Measurements from ENCODE around the gene SACM1L. TPM values are rescaled to one million over a fixed set of nuclear protein-coding genes. Genes with fewer than 3 reads are reported as not detected.

Gene SACM1L
- total and polyA plus RNA-seq, 2 of the 13 experiments (the other 11 are each of a cell fraction or from before 2014, with no cell fraction given), result 15.1 to 27.8 TPM

DNA sequence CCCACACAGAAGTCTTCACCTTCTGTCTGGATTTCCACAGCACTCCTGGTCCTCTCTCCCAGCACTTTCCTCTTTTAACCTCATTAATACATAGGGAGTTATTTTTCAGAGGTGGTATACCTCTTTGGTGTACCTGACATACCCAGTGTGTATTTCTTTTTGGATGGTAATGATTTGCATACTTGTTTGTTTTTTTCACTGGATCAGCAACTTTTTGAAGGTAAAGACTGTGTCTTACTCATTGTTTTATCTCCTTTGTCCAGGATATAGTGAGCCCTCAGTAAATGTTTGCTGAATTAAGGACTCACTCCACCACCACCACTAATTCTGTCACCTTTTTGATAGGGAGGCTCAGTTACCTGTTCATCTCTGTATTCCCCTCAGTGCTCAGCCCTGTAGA lies 52.1 kb downstream of the SACM1L start:
- H2AFZ ChIP-seq (ENCODE audit: low read length), result no peak overlapping the region
- peaks cover 12 to 78% of the 10 kb centered on the region in 2 experiments for H3K36me3 ChIP-seq (replicated peaks in 1 of 2; ENCODE audit: control insufficient read depth in 1 of 2, insufficient read depth in 2 of 2, low read length in 2 of 2)
- TF ChIP-seq, protein P1, sequence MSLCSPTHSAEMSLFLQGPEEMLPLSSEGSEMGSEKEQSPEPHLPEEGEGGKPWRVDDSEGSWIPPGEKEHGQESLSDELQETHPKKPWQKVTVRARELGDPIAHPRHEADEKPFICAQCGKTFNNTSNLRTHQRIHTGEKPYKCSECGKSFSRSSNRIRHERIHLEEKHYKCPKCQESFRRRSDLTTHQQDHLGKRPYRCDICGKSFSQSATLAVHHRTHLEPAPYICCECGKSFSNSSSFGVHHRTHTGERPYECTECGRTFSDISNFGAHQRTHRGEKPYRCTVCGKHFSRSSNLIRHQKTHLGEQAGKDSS (CRISPR knock-in tag; IDR thresholded peaks at IDR 0.05; ENCODE audit: borderline replicate concordance, low read depth), result no peak
- TF ChIP-seq MAFK (conservative IDR thresholded peaks at IDR 0.05 in 1 of 2, IDR thresholded peaks at IDR 0.05 in 1 of 2; ENCODE audit: low read length in 2 of 2), result peak; percentile 55 to 56; a peak in 3 of 4 replicates
- peak; percentile 66 for TF ChIP-seq MAFF (IDR thresholded peaks at IDR 0.05; ENCODE audit: low read depth, low read length)
- in situ Hi-C loops (cut with HindIII; ENCODE audit: extremely low pct_ligation_motif_present, low pct_unique_long_range_greater_than_20kb) (no loop called here), intact Hi-C loops (cut with micrococcal nuclease; ENCODE audit: unreplicated experiment) (no loop called here)
- H3K9me3 ChIP-seq (ENCODE audit: low read length), result no peaks in the 10 kb centered on the region
- no peak for FAIRE-seq
- no peak for DNase-seq (ENCODE audit: low spot score)
- no peak overlapping the region for H3K27ac ChIP-seq (ENCODE audit: extremely low read length, insufficient read depth, low read length)
- H4K20me1 ChIP-seq (ENCODE audit: insufficient read depth, low read length), result no peaks in the 10 kb centered on the region
- POLR2A ChIA-PET, result no interaction called here
- CTCF ChIA-PET (ENCODE audit: low intra/inter-chr PET ratio, low total read pairs), result no interaction called here
- H3K27me3 ChIP-seq (ENCODE audit: control insufficient read depth in 1 of 2, insufficient read depth in 2 of 2, low read length in 2 of 2), result no peaks in the 10 kb centered on the region
- H3K79me2 ChIP-seq (ENCODE audit: insufficient read depth, low read length), result no peaks in the 10 kb centered on the region
- H3K4me3 ChIP-seq (replicated peaks in 1 of 3; ENCODE audit: insufficient read depth in 1 of 3, low read depth in 2 of 3, low read length in 3 of 3), result no peak overlapping the region
- H3K4me2 ChIP-seq (ENCODE audit: low read depth, low read length), result no peak overlapping the region
- H3K9ac ChIP-seq (ENCODE audit: insufficient read depth, low read depth, low read length), result no peak overlapping the region
- BruUV-seq (replicated peaks), result no TSS peak
- H3K4me1 ChIP-seq (ENCODE audit: insufficient read depth, low read length), result peaks cover 9% of the 10 kb centered on the region
- ATAC-seq, result no peak

DNA sequence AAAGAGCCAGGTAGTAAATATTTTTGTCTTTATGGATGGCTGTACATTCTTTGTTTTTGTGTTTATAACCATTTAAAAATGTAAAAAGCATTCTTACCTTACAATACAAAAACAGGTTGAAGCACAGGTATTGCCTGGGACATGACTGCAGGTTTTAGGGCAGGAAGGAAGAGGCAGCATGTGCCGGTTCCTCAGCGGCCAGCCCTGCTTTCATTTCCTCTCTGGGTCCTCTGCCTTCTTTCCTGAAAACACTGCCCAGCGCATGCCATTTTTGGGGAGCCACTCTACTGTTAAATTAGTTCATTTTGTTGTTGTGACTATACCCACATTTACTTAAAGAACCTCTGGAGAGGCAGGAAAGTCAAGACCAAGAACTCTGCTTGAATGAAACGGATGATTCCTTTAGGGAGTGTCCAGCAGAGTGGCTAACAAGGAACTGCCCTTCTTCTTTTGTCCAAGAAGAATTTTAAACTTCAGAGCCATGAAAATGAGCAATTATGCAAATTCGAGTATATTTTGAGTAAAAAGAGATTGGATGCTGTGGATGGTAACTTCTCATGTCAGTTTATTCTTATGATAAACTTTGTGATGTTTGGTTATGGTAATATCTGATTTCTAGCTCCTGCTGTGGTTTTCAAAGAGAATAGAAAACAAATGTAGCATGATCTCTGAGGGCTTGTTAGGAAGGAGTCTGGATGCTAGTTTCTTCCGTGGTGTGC lies 52.7 kb downstream of the SACM1L start:
- Histone ChIP-seq H3K4me3 (replicated peaks in 1 of 3; ENCODE audit: insufficient read depth in 1 of 3, low read depth in 2 of 3, low read length in 3 of 3) (no peak overlapping the region), H4K20me1 (ENCODE audit: insufficient read depth, low read length) (no peaks in the 10 kb centered on the region), H3K79me2 (ENCODE audit: insufficient read depth, low read length) (no peaks in the 10 kb centered on the region), H3K4me2 (ENCODE audit: low read depth, low read length) (no peak overlapping the region), H2AFZ (ENCODE audit: low read length) (no peak overlapping the region), H3K27ac (ENCODE audit: extremely low read length, insufficient read depth, low read length) (no peak overlapping the region), H3K27me3 (ENCODE audit: control insufficient read depth in 1 of 2, insufficient read depth in 2 of 2, low read length in 2 of 2) (no peaks in the 10 kb centered on the region), H3K36me3 (replicated peaks in 1 of 2; ENCODE audit: control insufficient read depth in 1 of 2, insufficient read depth in 2 of 2, low read length in 2 of 2) (peaks cover 12 to 72% of the 10 kb centered on the region in 2 experiments), H3K4me1 (ENCODE audit: insufficient read depth, low read length) (peaks cover 9% of the 10 kb centered on the region), H3K9me3 (ENCODE audit: low read length) (no peaks in the 10 kb centered on the region), H3K9ac (ENCODE audit: insufficient read depth, low read depth, low read length) (no peak overlapping the region)
- FAIRE-seq (no peak), DNase-seq (ENCODE audit: low spot score) (no peak), ATAC-seq (no peak)
- intact Hi-C loops (cut with micrococcal nuclease; ENCODE audit: unreplicated experiment), result no loop called here
- ChIA-PET CTCF (ENCODE audit: low intra/inter-chr PET ratio, low total read pairs) (no interaction called here), POLR2A (no interaction called here)
- in situ Hi-C loops (cut with HindIII; ENCODE audit: extremely low pct_ligation_motif_present, low pct_unique_long_range_greater_than_20kb), result no loop called here
- BruUV-seq (replicated peaks), result no TSS peak
- 91% methylated on average over 6 of the region's 6 CpGs for WGBS (ENCODE audit: low lambda C conversion rate)
- TF ChIP-seq ZNF101 (CRISPR knock-in tag; IDR thresholded peaks at IDR 0.05; ENCODE audit: borderline replicate concordance, low read depth) (no peak), MBD4 (IDR thresholded peaks at IDR 0.05; ENCODE audit: borderline replicate concordance, low read length) (no peak), CENPX (CRISPR knock-in tag; IDR thresholded peaks at IDR 0.05) (no peak), JUNB (CRISPR knock-in tag; IDR thresholded peaks at IDR 0.05; ENCODE audit: borderline replicate concordance) (no peak), NONO (IDR thresholded peaks at IDR 0.05) (no peak), NONO (CRISPR knock-in tag; conservative IDR thresholded peaks at IDR 0.05) (no peak), KAT8 (CRISPR knock-in tag; IDR thresholded peaks at IDR 0.05) (no peak), SIX4 (CRISPR knock-in tag; IDR thresholded peaks at IDR 0.05) (no peak), ZNF766 (CRISPR knock-in tag; IDR thresholded peaks at IDR 0.05; ENCODE audit: borderline replicate concordance) (no peak)
- TF ChIP-seq, protein P2, sequence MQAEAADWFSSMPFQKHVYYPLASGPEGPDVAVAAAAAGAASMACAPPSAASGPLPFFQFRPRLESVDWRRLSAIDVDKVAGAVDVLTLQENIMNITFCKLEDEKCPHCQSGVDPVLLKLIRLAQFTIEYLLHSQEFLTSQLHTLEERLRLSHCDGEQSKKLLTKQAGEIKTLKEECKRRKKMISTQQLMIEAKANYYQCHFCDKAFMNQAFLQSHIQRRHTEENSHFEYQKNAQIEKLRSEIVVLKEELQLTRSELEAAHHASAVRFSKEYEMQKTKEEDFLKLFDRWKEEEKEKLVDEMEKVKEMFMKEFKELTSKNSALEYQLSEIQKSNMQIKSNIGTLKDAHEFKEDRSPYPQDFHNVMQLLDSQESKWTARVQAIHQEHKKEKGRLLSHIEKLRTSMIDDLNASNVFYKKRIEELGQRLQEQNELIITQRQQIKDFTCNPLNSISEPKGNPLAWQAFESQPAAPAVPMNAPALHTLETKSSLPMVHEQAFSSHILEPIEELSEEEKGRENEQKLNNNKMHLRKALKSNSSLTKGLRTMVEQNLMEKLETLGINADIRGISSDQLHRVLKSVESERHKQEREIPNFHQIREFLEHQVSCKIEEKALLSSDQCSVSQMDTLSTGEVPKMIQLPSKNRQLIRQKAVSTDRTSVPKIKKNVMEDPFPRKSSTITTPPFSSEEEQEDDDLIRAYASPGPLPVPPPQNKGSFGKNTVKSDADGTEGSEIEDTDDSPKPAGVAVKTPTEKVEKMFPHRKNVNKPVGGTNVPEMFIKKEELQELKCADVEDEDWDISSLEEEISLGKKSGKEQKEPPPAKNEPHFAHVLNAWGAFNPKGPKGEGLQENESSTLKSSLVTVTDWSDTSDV (CRISPR knock-in tag; IDR thresholded peaks at IDR 0.05), result no peak
